Measurements from ENCODE around the gene SUMO4.

The SUMO4 gene

DNA sequence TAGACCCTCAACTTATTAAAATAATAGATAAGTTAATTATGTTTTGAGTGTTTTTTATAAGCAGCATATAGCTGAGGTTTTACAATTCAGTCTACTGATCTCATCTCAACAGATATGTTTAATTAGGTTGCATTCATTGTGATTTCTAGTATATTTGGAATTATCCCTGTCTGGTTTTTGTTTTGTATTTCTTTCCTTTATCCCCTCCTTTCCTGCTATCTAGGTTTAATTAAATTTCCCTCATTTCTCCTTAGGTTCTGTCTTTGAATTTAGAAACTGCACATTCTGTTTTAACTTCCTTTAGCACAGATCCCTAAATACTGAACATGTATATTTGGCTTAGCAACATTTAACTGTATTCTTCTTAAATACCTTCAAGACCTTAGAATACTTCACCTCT is 4.9 kb upstream of the SUMO4 start:
- in situ Hi-C loops (cut with HindIII; ENCODE audit: low sequenced_read_pairs), result no loop called here
- H3K4me3 ChIP-seq (ENCODE audit: low read depth, low read length), result no peak overlapping the region
- TF ChIP-seq, protein P1, sequence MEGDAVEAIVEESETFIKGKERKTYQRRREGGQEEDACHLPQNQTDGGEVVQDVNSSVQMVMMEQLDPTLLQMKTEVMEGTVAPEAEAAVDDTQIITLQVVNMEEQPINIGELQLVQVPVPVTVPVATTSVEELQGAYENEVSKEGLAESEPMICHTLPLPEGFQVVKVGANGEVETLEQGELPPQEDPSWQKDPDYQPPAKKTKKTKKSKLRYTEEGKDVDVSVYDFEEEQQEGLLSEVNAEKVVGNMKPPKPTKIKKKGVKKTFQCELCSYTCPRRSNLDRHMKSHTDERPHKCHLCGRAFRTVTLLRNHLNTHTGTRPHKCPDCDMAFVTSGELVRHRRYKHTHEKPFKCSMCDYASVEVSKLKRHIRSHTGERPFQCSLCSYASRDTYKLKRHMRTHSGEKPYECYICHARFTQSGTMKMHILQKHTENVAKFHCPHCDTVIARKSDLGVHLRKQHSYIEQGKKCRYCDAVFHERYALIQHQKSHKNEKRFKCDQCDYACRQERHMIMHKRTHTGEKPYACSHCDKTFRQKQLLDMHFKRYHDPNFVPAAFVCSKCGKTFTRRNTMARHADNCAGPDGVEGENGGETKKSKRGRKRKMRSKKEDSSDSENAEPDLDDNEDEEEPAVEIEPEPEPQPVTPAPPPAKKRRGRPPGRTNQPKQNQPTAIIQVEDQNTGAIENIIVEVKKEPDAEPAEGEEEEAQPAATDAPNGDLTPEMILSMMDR (IDR thresholded peaks at IDR 0.05; ENCODE audit: low read depth, low read length), result no peak
- no peak for DNase-seq (ENCODE audit: low read depth, low spot score)

DNA sequence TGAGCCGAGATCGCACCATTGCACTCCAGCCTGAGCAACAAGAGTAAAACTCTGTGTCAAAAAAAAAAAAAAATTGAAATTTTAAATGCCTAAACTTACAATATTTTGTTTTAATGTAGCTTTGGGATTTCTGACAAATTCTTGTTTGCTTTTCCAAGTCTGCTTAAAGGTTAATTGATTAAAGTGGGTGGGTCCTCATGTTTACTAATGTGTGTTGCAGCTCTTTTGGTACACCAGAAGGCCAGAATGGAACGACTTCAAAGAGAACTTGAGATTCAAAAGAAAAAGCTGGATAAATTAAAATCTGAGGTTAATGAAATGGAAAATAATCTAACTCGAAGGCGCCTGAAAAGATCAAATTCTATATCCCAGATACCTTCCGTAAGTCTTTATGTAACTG is 2.7 kb upstream of the SUMO4 start:
- no peak for DNase-seq (ENCODE audit: low read depth, low spot score)
- H3K4me3 ChIP-seq (ENCODE audit: low read depth, low read length), result no peak overlapping the region
- in situ Hi-C loops (cut with HindIII; ENCODE audit: low sequenced_read_pairs), result no loop called here
- TF ChIP-seq, protein P1 (IDR thresholded peaks at IDR 0.05; ENCODE audit: low read depth, low read length), result no peak

DNA sequence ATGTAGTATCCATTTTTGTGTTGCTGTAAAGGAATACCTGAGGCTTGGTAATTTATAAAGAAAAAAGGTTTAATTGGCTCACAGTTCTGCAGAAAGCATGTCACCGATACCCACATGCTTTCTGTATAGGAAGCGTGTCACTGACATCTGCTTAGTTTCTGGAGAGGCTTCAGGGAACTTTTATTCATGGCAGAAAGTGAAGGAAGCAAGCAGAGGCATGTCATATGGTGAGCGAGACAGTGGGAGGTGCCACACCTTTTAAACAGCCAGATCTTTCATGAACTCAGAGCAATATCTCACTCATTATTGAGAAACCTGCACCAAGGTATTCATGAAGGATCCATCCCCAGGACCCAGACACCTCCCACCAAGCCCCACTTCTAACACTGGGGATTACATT is 3.5 kb downstream of the SUMO4 start:
- TF ChIP-seq, protein P1 (IDR thresholded peaks at IDR 0.05; ENCODE audit: low read depth, low read length), result no peak
- H3K4me3 ChIP-seq (ENCODE audit: low read depth, low read length), result no peak overlapping the region
- in situ Hi-C loops (cut with HindIII; ENCODE audit: low sequenced_read_pairs), result loop anchor here (25.0 kb wide), 1 partner anchor 109 kb away; no protein-coding TSS in a partner anchor
- DNase-seq (ENCODE audit: low read depth, low spot score), result no peak

DNA sequence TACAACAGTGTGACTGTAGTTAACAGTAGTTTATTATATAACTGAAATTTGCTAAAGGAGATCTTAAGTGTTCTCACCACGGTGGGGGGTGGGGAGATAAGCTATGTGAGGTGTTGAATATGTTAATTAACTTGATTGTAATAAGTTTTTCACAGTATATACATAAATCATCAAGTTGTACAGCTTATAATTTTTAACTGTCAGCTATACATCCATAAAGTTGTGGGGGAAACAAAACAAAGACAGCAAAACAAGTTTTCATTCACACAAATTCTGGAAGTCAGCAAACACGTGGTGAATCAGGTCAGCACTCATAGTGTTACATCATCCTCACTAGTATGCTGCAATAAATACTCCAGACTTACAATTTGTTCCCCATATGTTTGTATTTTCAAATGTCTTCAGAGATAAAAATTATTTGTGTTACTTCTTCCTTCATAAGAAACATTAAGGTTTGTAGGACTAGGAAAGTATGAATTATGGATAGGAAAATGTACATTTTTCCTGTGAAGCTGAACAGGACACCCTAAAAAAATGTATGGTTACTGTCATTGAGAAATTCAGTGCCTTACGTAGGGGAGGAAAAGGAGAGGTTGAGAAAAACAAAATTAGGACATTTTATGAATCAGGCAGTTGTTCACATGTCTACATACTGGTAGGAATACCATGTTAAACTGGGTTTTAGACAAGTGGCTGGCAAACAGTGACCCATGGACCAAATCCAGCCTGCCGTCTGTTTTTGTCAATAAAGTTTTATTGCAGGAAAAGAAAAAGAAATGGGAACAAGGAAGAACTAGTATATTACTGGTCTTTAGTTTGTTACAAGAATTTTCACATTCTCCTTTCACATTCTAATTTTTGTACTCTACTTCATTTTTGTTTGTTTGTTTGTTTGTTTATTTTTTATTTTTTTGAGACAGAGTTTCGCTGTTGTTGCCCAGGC is 6.0 kb downstream of the SUMO4 start:
- TF ChIP-seq, protein P1 (IDR thresholded peaks at IDR 0.05; ENCODE audit: low read depth, low read length), result no peak
- peak; percentile 18 for DNase-seq (ENCODE audit: low read depth, low spot score)
- H3K4me3 ChIP-seq (ENCODE audit: low read depth, low read length), result no peak overlapping the region
- in situ Hi-C loops (cut with HindIII; ENCODE audit: low sequenced_read_pairs), result loop anchor here (25.0 kb wide), 1 partner anchor 106 kb away; no protein-coding TSS in a partner anchor

DNA sequence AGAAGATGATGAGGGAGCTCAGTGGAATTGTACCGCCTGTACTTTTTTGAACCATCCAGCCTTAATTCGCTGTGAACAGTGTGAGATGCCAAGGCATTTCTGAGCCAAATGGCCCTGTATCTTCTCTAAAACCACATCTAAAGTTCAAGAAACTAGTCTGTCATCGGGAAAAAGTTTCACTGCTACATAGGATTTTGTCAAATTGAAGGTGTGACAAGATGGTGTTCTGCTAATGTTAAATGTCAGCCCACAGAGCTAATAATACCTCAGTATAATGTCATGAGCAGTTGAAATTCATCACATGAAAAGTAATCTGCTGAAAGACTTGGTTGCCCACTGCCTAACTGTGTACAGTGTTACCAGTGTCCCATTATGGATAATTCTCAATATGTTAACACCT is 9.6 kb downstream of the SUMO4 start:
- TF ChIP-seq, protein P1 (IDR thresholded peaks at IDR 0.05; ENCODE audit: low read depth, low read length), result no peak
- no peak overlapping the region for H3K4me3 ChIP-seq (ENCODE audit: low read depth, low read length)
- in situ Hi-C loops (cut with HindIII; ENCODE audit: low sequenced_read_pairs), result loop anchor here (25.0 kb wide), 1 partner anchor 103 kb away; no protein-coding TSS in a partner anchor
- DNase-seq (ENCODE audit: low read depth, low spot score), result no peak

DNA sequence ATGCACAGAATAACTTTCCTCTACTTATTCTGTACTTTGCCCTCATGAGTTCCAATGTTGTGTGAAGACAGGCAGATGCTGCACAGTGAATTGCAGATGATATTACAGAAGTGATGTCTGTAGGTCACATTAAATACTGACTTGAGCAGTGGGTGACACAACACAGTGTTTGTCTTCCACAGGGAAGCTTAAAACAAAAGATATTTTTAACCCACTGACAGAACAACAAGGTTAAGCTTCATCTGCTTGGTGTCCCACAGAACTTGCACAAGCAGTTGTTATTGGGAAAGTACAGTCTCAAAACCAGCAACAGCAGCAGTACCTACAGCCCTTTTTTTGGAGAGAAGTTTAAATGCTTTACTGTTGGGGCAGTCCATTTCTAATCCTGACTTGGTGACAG is 10.5 kb downstream of the SUMO4 start:
- TF ChIP-seq, protein P1 (IDR thresholded peaks at IDR 0.05; ENCODE audit: low read depth, low read length), result no peak
- in situ Hi-C loops (cut with HindIII; ENCODE audit: low sequenced_read_pairs), result loop anchor here (25.0 kb wide), 1 partner anchor 102 kb away; no protein-coding TSS in a partner anchor
- DNase-seq (ENCODE audit: low read depth, low spot score), result no peak
- H3K4me3 ChIP-seq (ENCODE audit: low read depth, low read length), result no peak overlapping the region

Data from astrocyte of the spinal cord (primary cell).